ENCODE results near the gene BCAM. TPM values are rescaled to one million over a fixed set of nuclear protein-coding genes. Genes with fewer than 3 reads are reported as not detected.

Gene BCAM
- total RNA-seq, 3 donors from 2014 or later: 17.1 to 102 (median 75.4) TPM

GRCh38 chr19:44803442-44804428, 5.2 kb upstream of the BCAM start:
- peak; percentile 66 to 84 for DNase-seq (ENCODE audit: low spot score in 2 of 2)
- intact Hi-C loops (cut with DNase I; ENCODE audit: low total_unique reads): no loop called here
- Histone ChIP-seq H3K36me3 (no peaks in the 10 kb centered on the region), H3K27me3 (no peaks in the 10 kb centered on the region), H3K4me3 (no peak overlapping the region), H3K27ac (peak overlapping the region in 1 of 2 donors; percentile 45), H3K9me3 (no peaks in the 10 kb centered on the region), H3K4me1 (peaks cover 0 to 5% of the 10 kb centered on the region in 2 donors)
- TF ChIP-seq CTCF (IDR thresholded peaks at IDR 0.05) (peak in 1 of 3 donors; percentile 10), POLR2AphosphoS5 (IDR thresholded peaks at IDR 0.05) (no peak)

GRCh38 chr19:44806291-44806690, 2.6 kb upstream of the BCAM start:
- H3K4me3 ChIP-seq: no peak overlapping the region
- H3K36me3 ChIP-seq: no peaks in the 10 kb centered on the region
- H3K4me1 ChIP-seq: peaks cover 4 to 10% of the 10 kb centered on the region in 2 donors
- H3K9me3 ChIP-seq: no peaks in the 10 kb centered on the region
- TF ChIP-seq POLR2AphosphoS5 (IDR thresholded peaks at IDR 0.05): no peak
- no peak for TF ChIP-seq CTCF (IDR thresholded peaks at IDR 0.05)
- no peak for TF ChIP-seq POLR2A (IDR thresholded peaks at IDR 0.05)
- no peak for DNase-seq (ENCODE audit: low spot score in 2 of 2)
- H3K27me3 ChIP-seq: no peaks in the 10 kb centered on the region
- intact Hi-C loops (cut with DNase I; ENCODE audit: low total_unique reads): no loop called here
- no peak overlapping the region for H3K27ac ChIP-seq

- H3K27ac ChIP-seq: peak overlapping the region; percentile 86 to 88
- intact Hi-C loops (cut with DNase I; ENCODE audit: low total_unique reads): no loop called here
- H3K27me3 ChIP-seq: no peaks in the 10 kb centered on the region
These were observed 1.7 kb upstream of the BCAM start for GRCh38 chr19:44807162-44807561.

GRCh38 chr19:44807652-44808462, 1.0 kb upstream of the BCAM start:
- intact Hi-C loops (cut with DNase I; ENCODE audit: low total_unique reads): no loop called here

More at GRCh38 chr19:44807162-44807561, 1.7 kb upstream of the BCAM start:
- no peaks in the 10 kb centered on the region for H3K36me3 ChIP-seq
- no peaks in the 10 kb centered on the region for H3K9me3 ChIP-seq
- no peak overlapping the region for H3K4me3 ChIP-seq
- TF ChIP-seq POLR2A (IDR thresholded peaks at IDR 0.05) (no peak), POLR2AphosphoS5 (IDR thresholded peaks at IDR 0.05) (no peak), CTCF (IDR thresholded peaks at IDR 0.05) (no peak)
- DNase-seq (ENCODE audit: low spot score in 2 of 2): peak; percentile 73 to 84
- peaks cover 4 to 10% of the 10 kb centered on the region in 2 donors for H3K4me1 ChIP-seq

More at GRCh38 chr19:44807652-44808462, 1.0 kb upstream of the BCAM start:
- Histone ChIP-seq H3K4me1 (peaks cover 4 to 10% of the 10 kb centered on the region in 2 donors), H3K4me3 (peak overlapping the region in 2 of 3 donors; percentile 60 to 84), H3K27me3 (no peaks in the 10 kb centered on the region), H3K9me3 (no peaks in the 10 kb centered on the region), H3K36me3 (no peaks in the 10 kb centered on the region), H3K27ac (peak overlapping the region; percentile 86 to 88)
- TF ChIP-seq CTCF (IDR thresholded peaks at IDR 0.05) (peak in 2 of 3 donors; percentile 12 to 40), POLR2A (IDR thresholded peaks at IDR 0.05) (no peak), POLR2AphosphoS5 (IDR thresholded peaks at IDR 0.05) (peak in 1 of 3 donors; percentile 65)
- DNase-seq (ENCODE audit: low spot score in 2 of 2): peak; percentile 69 to 77
